GM12878 (cell line): ENCODE data around the gene RASSF8. TPM values are rescaled to one million over a fixed set of nuclear protein-coding genes. Genes with fewer than 3 reads are reported as not detected.

Experiments
- ATAC-seq: fragments of 200-7000 bp; cut with Tn5 transposase; 3 replicates; pipeline ENCODE4 v1.9.1; 2020; ENCODE audit warnings: mild to moderate bottlenecking, moderate library complexity
- BruUV-seq: library from RNA; stranded (reverse); fragments of 400-500 nt; replicated peaks from 2 replicates; lab custom pipeline; 2021; lab: Mats Ljungman, UMichigan
- CTCF ChIA-PET: fragments of 300-600 bp; sonication (Branson Sonifier 250); formaldehyde crosslinking; extraction: SDS; loops from one replicate; lab custom pipeline; 2021; ENCODE audit warnings: inconsistent platforms; lab: Yijun Ruan, JAX
- POLR2A ChIA-PET: fragments of 350-600 bp; formaldehyde crosslinking; extraction: SDS; loops from one replicate; lab custom pipeline; 2021; ENCODE audit warnings: inconsistent platforms; lab: Charles Lee
- RAD21 ChIA-PET: fragments of 300-600 bp; sonication (Branson Sonifier 250); formaldehyde crosslinking; loops from one replicate; lab custom pipeline; 2023; ENCODE audit warnings: antibody characterized with exemption; ENCODE audit not compliant: unreplicated experiment; lab: Charles Lee
- SMC1A ChIA-PET: fragments of 300-600 bp; sonication (Branson Sonifier 250); formaldehyde crosslinking; loops from one replicate; lab custom pipeline; 2023; ENCODE audit not compliant: unreplicated experiment, uncharacterized antibody; lab: Charles Lee
- DNase-seq: peaks from one replicate; pipeline ENCODE4 v3.0.0-alpha.2; 2011; ENCODE audit warnings: low read depth, low spot score
- FAIRE-seq: peaks from 3 replicates; lab custom pipeline; 2011; peaks lifted over from hg19 to GRCh38; lab: Jason Lieb, UNC
- H2AFZ ChIP-seq: 2 replicates; pipeline ENCODE4 v1.6.0; 2011; ENCODE audit warnings: low read depth, low read length, control low read depth; ENCODE audit not compliant: control insufficient read depth
- H3K27ac ChIP-seq: 2 replicates; pipeline ENCODE4 v1.5.1; 2011; ENCODE audit warnings: control low read depth; ENCODE audit not compliant: control insufficient read depth, insufficient read depth
- H3K27me3 ChIP-seq, 2 experiments: replicated peaks in 1 of 2; 2 replicates each; pipeline versions ENCODE4 v1.6.0 to v1.6.1; 2011; ENCODE audit warnings: low read length in 1 of 2; ENCODE audit not compliant: control insufficient read depth in 2 of 2, insufficient read depth in 2 of 2
- H3K36me3 ChIP-seq, 2 experiments: 2 replicates each; pipeline ENCODE4 v1.5.1; 2011; ENCODE audit warnings: low read length in 1 of 2; ENCODE audit not compliant: control insufficient read depth in 2 of 2, insufficient read depth in 2 of 2
- H3K4me1 ChIP-seq: 2 replicates; pipeline ENCODE4 v1.6.1; 2011; ENCODE audit warnings: mild to moderate bottlenecking, low read length, moderate library complexity, mixed read lengths; ENCODE audit not compliant: control insufficient read depth, insufficient read depth
- H3K4me2 ChIP-seq: 2 replicates; pipeline ENCODE4 v1.6.0; 2011; ENCODE audit warnings: control low read depth; ENCODE audit not compliant: control insufficient read depth, insufficient read depth
- H3K4me3 ChIP-seq: fragments of 200-600 bp; sonication (generic); 2 replicates; pipeline ENCODE4 v1.5.1; 2016
- H3K79me2 ChIP-seq: 2 replicates; pipeline ENCODE4 v1.6.0; 2011; ENCODE audit warnings: low read length; ENCODE audit not compliant: control insufficient read depth, insufficient read depth
- H3K9ac ChIP-seq: 2 replicates; pipeline ENCODE4 v1.8.0; 2011; ENCODE audit warnings: low read length, control low read depth, mixed read lengths; ENCODE audit not compliant: control insufficient read depth, insufficient read depth
- H3K9me3 ChIP-seq: replicated peaks from 3 replicates; pipeline ENCODE4 v1.5.1; 2011; ENCODE audit warnings: mild to moderate bottlenecking, low read length; ENCODE audit not compliant: control insufficient read depth, insufficient read depth
- H4K20me1 ChIP-seq: 2 replicates; pipeline ENCODE4 v1.6.0; 2011; ENCODE audit not compliant: control insufficient read depth, insufficient read depth
- CBFB ChIP-seq: IDR thresholded peaks from 2 replicates; pipeline ENCODE4 v1.6.1; 2016; ENCODE audit warnings: antibody characterized with exemption, low read depth
- IKZF2 ChIP-seq, 2 experiments: fragments of 450-650 bp; IDR thresholded peaks; 2 replicates each; pipeline ENCODE4 v1.6.1; 2017; ENCODE audit warnings: mild to moderate bottlenecking in 2 of 2, moderate library complexity in 2 of 2
- IRF3 ChIP-seq: fragments of 450-650 bp; IDR thresholded peaks from 2 replicates; pipeline ENCODE4 v1.6.1; 2014; ENCODE audit warnings: mild to moderate bottlenecking
- NFIC ChIP-seq: IDR thresholded peaks from 2 replicates; pipeline ENCODE4 v1.6.1; 2012; ENCODE audit warnings: low read depth, mild to moderate bottlenecking, inconsistent platforms, low read length, moderate library complexity
- NFYB ChIP-seq: IDR thresholded peaks from 2 replicates; pipeline ENCODE4 v1.6.1; 2011; ENCODE audit warnings: low read depth, mild to moderate bottlenecking, low read length, improper control_type of control experiment, moderate library complexity; ENCODE audit not compliant: insufficient read depth
- NR2F1 ChIP-seq: fragments of 450-650 bp; conservative IDR thresholded peaks from 2 replicates; pipeline ENCODE4 v1.6.1; 2017; ENCODE audit warnings: mild to moderate bottlenecking
- PKNOX1 ChIP-seq: fragments of 450-650 bp; IDR thresholded peaks from 2 replicates; pipeline ENCODE4 v1.6.1; 2016; ENCODE audit warnings: mild to moderate bottlenecking
- RBBP5 ChIP-seq: fragments of 200-600 bp; sonication (generic); conservative IDR thresholded peaks from 2 replicates; pipeline ENCODE4 v1.6.1; 2016
- RELA ChIP-seq: fragments of 450-650 bp; IDR thresholded peaks from 2 replicates; pipeline ENCODE4 v1.8.0; 2014; ENCODE audit warnings: borderline replicate concordance; ENCODE audit not compliant: partially characterized antibody
- RELB ChIP-seq: fragments of 450-650 bp; IDR thresholded peaks from 2 replicates; pipeline ENCODE4 v1.6.1; 2017; ENCODE audit warnings: low read depth, mild to moderate bottlenecking, moderate library complexity
- RFX5 ChIP-seq: IDR thresholded peaks from 2 replicates; pipeline ENCODE4 v1.6.1; 2011; ENCODE audit warnings: low read depth, low read length, improper control_type of control experiment
- SMC3 ChIP-seq: IDR thresholded peaks from 2 replicates; pipeline ENCODE4 v1.6.1; 2011; ENCODE audit warnings: low read length, improper control_type of control experiment, borderline replicate concordance
- SUPT20H ChIP-seq: IDR thresholded peaks from 2 replicates; pipeline ENCODE4 v1.6.1; 2011; ENCODE audit warnings: low read depth, mild to moderate bottlenecking, low read length, moderate library complexity, borderline replicate concordance; ENCODE audit not compliant: control insufficient read depth
- YY1 ChIP-seq: IDR thresholded peaks from 2 replicates; pipeline ENCODE4 v1.6.1; 2011; ENCODE audit warnings: low read depth, mild to moderate bottlenecking, low read length
- ZBTB40 ChIP-seq: fragments of 450-650 bp; IDR thresholded peaks from 2 replicates; pipeline ENCODE4 v1.6.1; 2016; ENCODE audit warnings: mild to moderate bottlenecking, moderate library complexity, borderline replicate concordance
- ZNF24 ChIP-seq: fragments of 450-650 bp; IDR thresholded peaks from 2 replicates; pipeline ENCODE4 v1.6.1; 2017; ENCODE audit warnings: antibody characterized with exemption, mild to moderate bottlenecking
- WGBS: methylation state at CpG from one replicate; pipeline ENCODE4 v1.1.6; 2016; ENCODE audit warnings: low lambda C conversion rate; ENCODE audit not compliant: insufficient replicate concordance, insufficient coverage; ENCODE audit errors: missing lambda C conversion rate; 5-methylcytosine and 5-hydroxymethylcytosine counted together
- in situ Hi-C: fragments of 300-500 bp; cut with MboI; formaldehyde crosslinking; loops from 9 replicates; pipeline ENCODE4 v1.14.3; 2018; ENCODE audit warnings: mixed read lengths
- intact Hi-C: fragments of 100-400 bp; cut with micrococcal nuclease; formaldehyde crosslinking; loops from one replicate; pipeline ENCODE4 v1.14.2; 2022; ENCODE audit not compliant: unreplicated experiment
- polyA plus RNA-seq, 11 experiments: library from polyadenylated mRNA; depleted of rRNA in 4 of 11; unstranded in 6 of 11; stranded (reverse) in 5 of 11; fragments of >200 nt; fragmentation: Nextera tagmentation in 4 of 11; fragmentation: Illumina TruSeq in 1 of 11; extraction: Ambion mirVana in 4 of 11; extraction: Trizol in 1 of 11; gene quantifications; 1 replicate in 1 of 11; 2 replicates in 10 of 11; pipeline versions ENCODE4 v1.2.1 to v1.2.3, GENCODE V29; 2011 to 2016; ENCODE audit warnings: inconsistent platforms in 2 of 11, missing spikeins in 2 of 11, low read depth in 1 of 11
- total RNA-seq, 4 experiments: library from RNA; depleted of rRNA in 3 of 4; stranded (reverse); fragments of >200 nt in 3 of 4; fragmentation: Illumina TruSeq in 1 of 4; extraction: Trizol in 1 of 4; gene quantifications; 2 replicates each; pipeline versions ENCODE4 v1.2.1 to v1.2.3, GENCODE V29; 2013 to 2021

The RASSF8 gene
- total and polyA plus RNA-seq, 10 of the 15 experiments (the other 5 are each of a cell fraction or from before 2014, with no cell fraction given), result 0.06 to 0.18 (median 0.08) TPM; not detected in 6

- DNase-seq (no peak), ATAC-seq (no peak), FAIRE-seq (no peak)
- ChIA-PET POLR2A (interaction anchor here (0.6 kb wide), 1 partner anchor 144 kb away, joined by 3 read pairs; no protein-coding TSS in a partner anchor), SMC1A (interaction anchor here (0.6 to 1.7 kb wide), 4 partner anchors 10 to 360 kb away, joined by 3 to 5 read pairs (median 4); no protein-coding TSS in a partner anchor), CTCF (interaction anchor here (0.6 to 4.5 kb wide), 6 partner anchors 9 to 506 kb away, joined by 3 to 20 read pairs (median 4); no protein-coding TSS in a partner anchor)
- intact Hi-C loops (no loop called here), in situ Hi-C loops (loop anchor here (25.0 kb wide), 1 partner anchor 528 kb away; no protein-coding TSS in a partner anchor)
- H3K27me3 ChIP-seq, result peaks cover 0 to 13% of the 10 kb centered on the region in 2 experiments; a peak in 2 of 4 replicates
- H3K27ac ChIP-seq, result no peak overlapping the region
- no peak overlapping the region for H3K4me3 ChIP-seq
- no peaks in the 10 kb centered on the region for H3K79me2 ChIP-seq
- no peaks in the 10 kb centered on the region for H3K36me3 ChIP-seq
- 13% methylated on average over 2 of the region's 2 CpGs for WGBS
- H3K4me1 ChIP-seq, result peaks cover 9% of the 10 kb centered on the region
- H4K20me1 ChIP-seq, result no peaks in the 10 kb centered on the region
- H3K4me2 ChIP-seq, result no peak overlapping the region
- BruUV-seq, result no TSS peak
- TF ChIP-seq CBFB (no peak), IRF3 (no peak), IKZF2 (IDR thresholded peaks at IDR 0.05) (no peak), RFX5 (no peak), NFIC (no peak), ZBTB40 (no peak), RBBP5 (no peak), ZNF24 (no peak), RELB (no peak), NR2F1 (no peak), YY1 (no peak), SMC3 (no peak), RELA (no peak), SUPT20H (no peak), NFYB (no peak), PKNOX1 (no peak)
- TF ChIP-seq, all 136 proteins: peak for 0
- RAD21 ChIA-PET, result interaction anchor here (2.1 kb wide), 1 partner anchor 10 kb away, joined by 7 read pairs; no protein-coding TSS in a partner anchor
- no peak overlapping the region for H2AFZ ChIP-seq
- no peak overlapping the region for H3K9ac ChIP-seq
- H3K9me3 ChIP-seq, result no peaks in the 10 kb centered on the region; the same call in 2 of the 3 replicates
Observed at GRCh38 chr12:26108915-26109314, 150.4 kb downstream of the RASSF8 start.
